ENCODE data around the gene MYLK4. TPM values are rescaled to one million over a fixed set of nuclear protein-coding genes. Genes with fewer than 3 reads are reported as not detected.
A peak's percentile ranks its signal among the peaks of the same experiment; 100 is the strongest.

MYLK4 gene
- total RNA-seq, 4 donors from 2014 or later, result 0.33 to 0.45 (median 0.38) TPM

GRCh38 chr6:2667617-2668016 is 83.1 kb downstream of the MYLK4 start:
- TF ChIP-seq CTCF (IDR thresholded peaks at IDR 0.05) (no peak), EP300 (IDR thresholded peaks at IDR 0.05) (no peak), POLR2A (IDR thresholded peaks at IDR 0.05; ENCODE audit: low read depth) (no peak), POLR2AphosphoS5 (IDR thresholded peaks at IDR 0.05) (no peak)
- Histone ChIP-seq H3K36me3 (no peaks in the 10 kb centered on the region), H3K9me3 (no peaks in the 10 kb centered on the region), H3K4me1 (peaks cover 0 to 6% (median 0%) of the 10 kb centered on the region in 4 donors), H3K27ac (replicated peaks in 1 of 4) (no peak overlapping the region), H3K4me3 (no peak overlapping the region), H3K27me3 (no peaks in the 10 kb centered on the region)
- peak; percentile 39 for DNase-seq (ENCODE audit: extremely low spot score)
- intact Hi-C loops (cut with DNase I), result no loop called here
- 96% methylated on average over 7 of the region's 7 CpGs for WGBS

GRCh38 chr6:2666906-2667575 is 83.7 kb downstream of the MYLK4 start:
- 94% methylated on average over 6 of the region's 6 CpGs for WGBS
- Histone ChIP-seq H3K9me3 (no peaks in the 10 kb centered on the region), H3K27ac (replicated peaks in 1 of 4) (no peak overlapping the region), H3K4me3 (no peak overlapping the region), H3K27me3 (no peaks in the 10 kb centered on the region), H3K4me1 (peaks cover 0 to 6% (median 0%) of the 10 kb centered on the region in 4 donors), H3K36me3 (no peaks in the 10 kb centered on the region)
- intact Hi-C loops (cut with DNase I), result no loop called here
- TF ChIP-seq POLR2AphosphoS5 (IDR thresholded peaks at IDR 0.05) (no peak), CTCF (IDR thresholded peaks at IDR 0.05) (no peak), EP300 (IDR thresholded peaks at IDR 0.05) (no peak), POLR2A (IDR thresholded peaks at IDR 0.05; ENCODE audit: low read depth) (no peak)
- DNase-seq (ENCODE audit: extremely low spot score), result peak; percentile 53

GRCh38 chr6:2665146-2666070 is 85.3 kb downstream of the MYLK4 start:
- no peak overlapping the region for H3K27ac ChIP-seq (replicated peaks in 1 of 4)
- peaks cover 0 to 6% (median 0%) of the 10 kb centered on the region in 4 donors for H3K4me1 ChIP-seq
- no peaks in the 10 kb centered on the region for H3K9me3 ChIP-seq
- intact Hi-C loops (cut with DNase I), result no loop called here
- TF ChIP-seq EP300 (IDR thresholded peaks at IDR 0.05) (no peak), POLR2AphosphoS5 (IDR thresholded peaks at IDR 0.05) (no peak), POLR2A (IDR thresholded peaks at IDR 0.05; ENCODE audit: low read depth) (no peak), CTCF (IDR thresholded peaks at IDR 0.05) (no peak)
- H3K27me3 ChIP-seq, result no peaks in the 10 kb centered on the region
- 63% methylated on average over 11 of the region's 11 CpGs for WGBS
- H3K36me3 ChIP-seq, result no peaks in the 10 kb centered on the region
- no peak overlapping the region for H3K4me3 ChIP-seq
- DNase-seq (ENCODE audit: extremely low spot score), result peak; percentile 64

DNA sequence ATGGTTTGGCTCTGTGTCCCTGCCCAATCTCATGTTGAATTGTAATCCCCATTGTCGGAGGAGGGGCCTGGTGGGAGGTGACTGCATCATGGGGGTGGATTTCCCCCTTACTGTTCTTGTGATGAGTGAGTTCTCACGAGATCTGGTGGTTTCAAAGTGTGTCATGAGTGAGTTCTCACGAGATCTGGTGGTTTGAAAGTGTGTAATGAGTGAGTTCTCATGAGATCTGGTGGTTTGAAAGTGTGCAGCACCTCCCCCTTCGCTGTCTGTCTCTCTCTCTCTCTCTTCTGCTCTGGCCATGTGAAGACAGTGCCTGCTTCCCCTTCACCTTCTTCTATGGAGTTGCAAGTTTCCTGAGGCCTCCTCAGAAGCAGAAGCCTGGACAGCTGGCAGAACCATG is 87.6 kb downstream of the MYLK4 start:
- H3K36me3 ChIP-seq, result no peaks in the 10 kb centered on the region
- no peaks in the 10 kb centered on the region for H3K9me3 ChIP-seq
- H3K4me1 ChIP-seq, result peaks cover 0 to 6% (median 0%) of the 10 kb centered on the region in 4 donors
- intact Hi-C loops (cut with DNase I), result no loop called here
- no peak overlapping the region for H3K27ac ChIP-seq (replicated peaks in 1 of 4)
- no peaks in the 10 kb centered on the region for H3K27me3 ChIP-seq
- DNase-seq (ENCODE audit: extremely low spot score), result peak; percentile 42
- no peak overlapping the region for H3K4me3 ChIP-seq
- TF ChIP-seq CTCF (IDR thresholded peaks at IDR 0.05) (no peak), POLR2AphosphoS5 (IDR thresholded peaks at IDR 0.05) (no peak), POLR2A (IDR thresholded peaks at IDR 0.05; ENCODE audit: low read depth) (no peak), EP300 (IDR thresholded peaks at IDR 0.05) (no peak)
- WGBS, result 83% methylated on average over 4 of the region's 4 CpGs
